PFSK-1 (cell line): Measurements from ENCODE around the gene RNF26.

Experiments
- FOXP2 ChIP-seq: optimal IDR thresholded peaks from 2 replicates; pipeline ENCODE3; 2011; ENCODE audit warnings: borderline replicate concordance, control low read depth, inconsistent platforms; ENCODE audit not compliant: insufficient read depth; ENCODE audit errors: extremely low read length, extremely low read depth
- POLR2AphosphoS5 ChIP-seq: IDR thresholded peaks from 2 replicates; pipeline ENCODE4 v1.6.1; 2012; ENCODE audit warnings: low read depth, mild to moderate bottlenecking, control low read depth, low read length, moderate library complexity
- REST ChIP-seq, 2 experiments: IDR thresholded peaks; 2 replicates each; pipeline versions ENCODE4 v1.6.1 to v1.8.0; 2011 to 2012; ENCODE audit warnings: low read depth in 2 of 2, low read length in 2 of 2, control low read depth in 1 of 2, inconsistent platforms in 1 of 2, mild to moderate bottlenecking in 1 of 2, moderate library complexity in 1 of 2; ENCODE audit not compliant: insufficient read depth in 1 of 2
- SIN3A ChIP-seq: IDR thresholded peaks from 2 replicates; pipeline ENCODE4 v1.6.1; 2012; ENCODE audit warnings: mild to moderate bottlenecking, low read length, moderate library complexity, borderline replicate concordance; ENCODE audit not compliant: insufficient read depth
- TAF1 ChIP-seq: IDR thresholded peaks from 2 replicates; pipeline ENCODE4 v1.6.1; 2012; ENCODE audit warnings: low read length, control low read depth, borderline replicate concordance; ENCODE audit not compliant: insufficient read depth

RNF26 gene

GRCh38 chr11:119320240-119320775 is 14.0 kb upstream of the RNF26 start:
- TF ChIP-seq REST (IDR thresholded peaks at IDR 0.05; ENCODE audit: insufficient read depth in 1 of 2, low read depth in 2 of 2, low read length in 2 of 2), result no peak
- no peak for TF ChIP-seq POLR2AphosphoS5
- TF ChIP-seq FOXP2, result no peak
- no peak for TF ChIP-seq TAF1
- TF ChIP-seq SIN3A, result no peak

GRCh38 chr11:119320776-119321524 is 13.4 kb upstream of the RNF26 start:
- no peak for TF ChIP-seq FOXP2
- no peak for TF ChIP-seq TAF1
- TF ChIP-seq REST (IDR thresholded peaks at IDR 0.05; ENCODE audit: insufficient read depth in 1 of 2, low read depth in 2 of 2, low read length in 2 of 2), result no peak
- no peak for TF ChIP-seq POLR2AphosphoS5
- TF ChIP-seq SIN3A, result no peak

GRCh38 chr11:119322360-119322739 is 12.0 kb upstream of the RNF26 start:
- no peak for TF ChIP-seq REST (IDR thresholded peaks at IDR 0.05; ENCODE audit: insufficient read depth in 1 of 2, low read depth in 2 of 2, low read length in 2 of 2)
- TF ChIP-seq TAF1, result no peak

GRCh38 chr11:119322921-119323531 is 11.3 kb upstream of the RNF26 start:
- TF ChIP-seq TAF1, result no peak
- TF ChIP-seq REST (IDR thresholded peaks at IDR 0.05; ENCODE audit: insufficient read depth in 1 of 2, low read depth in 2 of 2, low read length in 2 of 2), result no peak
- TF ChIP-seq POLR2AphosphoS5, result no peak
- TF ChIP-seq SIN3A, result no peak
- TF ChIP-seq FOXP2, result no peak
